ENCODE results near the gene IFNL1. TPM values are rescaled to one million over a fixed set of nuclear protein-coding genes. Genes with fewer than 3 reads are reported as not detected.

Gene IFNL1
- total and polyA plus RNA-seq, 2 donors (not counting 3 experiments of a cell fraction or from before 2014, with no cell fraction given) = not detected

DNA sequence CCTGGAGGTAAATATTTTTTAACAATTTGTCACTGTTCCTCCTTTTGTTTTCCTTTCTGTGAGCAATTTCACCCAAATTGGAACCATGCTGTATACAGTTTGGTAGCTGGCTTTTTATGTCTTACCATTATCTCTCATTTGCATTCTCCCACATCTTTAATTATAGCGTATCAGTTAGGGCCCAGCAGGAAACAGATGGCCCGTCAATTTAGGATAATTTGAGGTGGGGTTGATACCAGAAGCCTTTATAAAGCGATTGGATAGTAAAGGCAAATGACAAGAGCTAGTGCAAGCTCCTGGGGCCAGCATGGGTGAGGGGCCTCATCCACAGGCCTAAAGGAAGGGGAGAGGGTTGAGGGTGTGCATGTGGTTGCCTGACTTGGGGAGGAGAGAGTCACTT is 43.7 kb upstream of the IFNL1 start:
- Histone ChIP-seq H4K20me1 (replicated peaks; ENCODE audit: control insufficient read depth, extremely low read depth, insufficient read depth, low read length) (no peaks in the 10 kb centered on the region), H2AFZ (ENCODE audit: low read depth, low read length) (no peak overlapping the region), H3K4me3 (replicated peaks in 1 of 3; ENCODE audit: insufficient read depth in 1 of 3, low read depth in 1 of 3, low read length in 3 of 3) (no peak overlapping the region), H3K9ac (replicated peaks; ENCODE audit: extremely low read depth, insufficient read depth, low read length) (no peak overlapping the region), H3K27ac (ENCODE audit: insufficient read depth, low read depth, low read length) (no peak overlapping the region), H3K36me3 (ENCODE audit: control insufficient read depth in 2 of 2, extremely low read depth in 1 of 2, insufficient read depth in 2 of 2, low read length in 2 of 2) (no peaks in the 10 kb centered on the region), H3K9me3 (replicated peaks; ENCODE audit: control insufficient read depth, insufficient read depth, low read length) (no peaks in the 10 kb centered on the region), H3K79me2 (ENCODE audit: control insufficient read depth, insufficient read depth, low read length) (no peaks in the 10 kb centered on the region), H3K9me1 (replicated peaks; ENCODE audit: control insufficient read depth, extremely low read depth, insufficient read depth, low read length) (no peaks in the 10 kb centered on the region), H3K4me2 (ENCODE audit: insufficient read depth, low read length) (no peak overlapping the region), H3K27me3 (ENCODE audit: control insufficient read depth in 2 of 2, insufficient read depth in 2 of 2, low read length in 2 of 2) (peaks cover 31% of the 10 kb centered on the region in 2 experiments), H3K4me1 (ENCODE audit: control insufficient read depth, extremely low read depth, insufficient read depth, low read length) (no peaks in the 10 kb centered on the region)
- intact Hi-C loops (cut with micrococcal nuclease) (no loop called here), dilution Hi-C loops (cut with MboI; ENCODE audit: extremely low pct_ligation_motif_present, low sequenced_read_pairs) (no loop called here)
- DNase-seq (ENCODE audit: low read depth, low spot score) = no peak
- no TSS peak for BruUV-seq (replicated peaks)
- FAIRE-seq = no peak
- TF ChIP-seq POLR2A (IDR thresholded peaks at IDR 0.05; ENCODE audit: low read depth, low read length) (no peak), JUN (IDR thresholded peaks at IDR 0.05; ENCODE audit: borderline replicate concordance, insufficient read depth, insufficient read length, low read depth) (no peak), GATA2 (IDR thresholded peaks at IDR 0.05; ENCODE audit: insufficient read depth, insufficient read length, low read depth, low read length) (no peak), MYC (IDR thresholded peaks at IDR 0.05; ENCODE audit: low read depth, low read length) (no peak), FOS (IDR thresholded peaks at IDR 0.05; ENCODE audit: borderline replicate concordance, insufficient read depth, low read length) (no peak), EZH2 (IDR thresholded peaks at IDR 0.05; ENCODE audit: borderline replicate concordance, low read depth, low read length, severe bottlenecking) (no peak), POLR2AphosphoS5 (IDR thresholded peaks at IDR 0.05; ENCODE audit: insufficient read depth, low read depth, low read length) (no peak)
- TF ChIP-seq, protein P1, sequence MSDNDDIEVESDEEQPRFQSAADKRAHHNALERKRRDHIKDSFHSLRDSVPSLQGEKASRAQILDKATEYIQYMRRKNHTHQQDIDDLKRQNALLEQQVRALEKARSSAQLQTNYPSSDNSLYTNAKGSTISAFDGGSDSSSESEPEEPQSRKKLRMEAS (IDR thresholded peaks at IDR 0.05; ENCODE audit: insufficient read depth, insufficient read length) = no peak
- TF ChIP-seq, protein P2, sequence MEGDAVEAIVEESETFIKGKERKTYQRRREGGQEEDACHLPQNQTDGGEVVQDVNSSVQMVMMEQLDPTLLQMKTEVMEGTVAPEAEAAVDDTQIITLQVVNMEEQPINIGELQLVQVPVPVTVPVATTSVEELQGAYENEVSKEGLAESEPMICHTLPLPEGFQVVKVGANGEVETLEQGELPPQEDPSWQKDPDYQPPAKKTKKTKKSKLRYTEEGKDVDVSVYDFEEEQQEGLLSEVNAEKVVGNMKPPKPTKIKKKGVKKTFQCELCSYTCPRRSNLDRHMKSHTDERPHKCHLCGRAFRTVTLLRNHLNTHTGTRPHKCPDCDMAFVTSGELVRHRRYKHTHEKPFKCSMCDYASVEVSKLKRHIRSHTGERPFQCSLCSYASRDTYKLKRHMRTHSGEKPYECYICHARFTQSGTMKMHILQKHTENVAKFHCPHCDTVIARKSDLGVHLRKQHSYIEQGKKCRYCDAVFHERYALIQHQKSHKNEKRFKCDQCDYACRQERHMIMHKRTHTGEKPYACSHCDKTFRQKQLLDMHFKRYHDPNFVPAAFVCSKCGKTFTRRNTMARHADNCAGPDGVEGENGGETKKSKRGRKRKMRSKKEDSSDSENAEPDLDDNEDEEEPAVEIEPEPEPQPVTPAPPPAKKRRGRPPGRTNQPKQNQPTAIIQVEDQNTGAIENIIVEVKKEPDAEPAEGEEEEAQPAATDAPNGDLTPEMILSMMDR (IDR thresholded peaks at IDR 0.05; ENCODE audit: extremely low read depth in 1 of 2, insufficient read depth in 1 of 2, low read depth in 1 of 2, low read length in 2 of 2) = no peak
- CTCF ChIA-PET = interaction anchor here (0.6 kb wide), 1 partner anchor 16 kb away, joined by 3 read pairs; no protein-coding TSS in a partner anchor
- POLR2A ChIA-PET = no interaction called here

All from endothelial cell of umbilical vein (primary cell).